Smooth muscle cell (in vitro differentiated cells): ENCODE results near the gene SH3TC1. TPM values are rescaled to one million over a fixed set of nuclear protein-coding genes. Genes with fewer than 3 reads are reported as not detected.

Source experiments
- DNase-seq: peaks from one replicate; lab custom pipeline; 2025; ENCODE audit not compliant: unreplicated experiment; lab: John Stamatoyannopoulos, UW
- H2AFZ ChIP-seq: fragments of 200-600 bp; sonication (generic); 2 replicates; pipeline ENCODE4 v1.6.0; 2016; ENCODE audit warnings: antibody characterized with exemption, low read depth, mild to moderate bottlenecking
- H3F3A ChIP-seq: fragments of 200-600 bp; sonication (generic); 2 replicates; pipeline ENCODE4 v1.6.0; 2017; ENCODE audit warnings: antibody characterized with exemption, low read depth
- H3K27ac ChIP-seq: fragments of 200-600 bp; sonication (generic); 2 replicates; pipeline ENCODE4 v1.5.1; 2016; ENCODE audit warnings: low read depth, mild to moderate bottlenecking
- H3K27me3 ChIP-seq: fragments of 200-600 bp; sonication (generic); 2 replicates; pipeline ENCODE4 v1.6.1; 2016; ENCODE audit warnings: low read depth, mild to moderate bottlenecking
- H3K36me3 ChIP-seq: fragments of 200-600 bp; sonication (generic); 2 replicates; pipeline ENCODE4 v1.5.1; 2016; ENCODE audit warnings: low read depth
- H3K4me1 ChIP-seq: fragments of 200-600 bp; sonication (generic); 2 replicates; pipeline ENCODE4 v1.5.1; 2016; ENCODE audit warnings: low read depth
- H3K4me2 ChIP-seq: fragments of 200-600 bp; sonication (generic); 2 replicates; pipeline ENCODE4 v1.6.0; 2016; ENCODE audit warnings: mild to moderate bottlenecking
- H3K4me3 ChIP-seq: fragments of 200-600 bp; sonication (generic); 2 replicates; pipeline ENCODE4 v1.5.1; 2016; ENCODE audit warnings: mild to moderate bottlenecking
- H3K79me2 ChIP-seq: fragments of 200-600 bp; sonication (generic); 2 replicates; pipeline ENCODE4 v1.6.0; 2016; ENCODE audit warnings: low read depth, mild to moderate bottlenecking
- H3K9ac ChIP-seq: fragments of 200-600 bp; sonication (generic); 2 replicates; pipeline ENCODE4 v1.6.0; 2016; ENCODE audit warnings: low read depth
- H3K9me3 ChIP-seq: fragments of 200-600 bp; sonication (generic); replicated peaks from 2 replicates; pipeline ENCODE4 v1.5.1; 2016; ENCODE audit warnings: low read depth
- H4K20me1 ChIP-seq: fragments of 200-600 bp; sonication (generic); 2 replicates; pipeline ENCODE4 v1.6.0; 2016; ENCODE audit warnings: low read depth
- WGBS: methylation state at CpG from one replicate; pipeline ENCODE4 v1.1.7; 2016; ENCODE audit warnings: low lambda C conversion rate; 5-methylcytosine and 5-hydroxymethylcytosine counted together
- polyA plus RNA-seq: library from polyadenylated mRNA; unstranded; fragments of >200 nt; fragmentation: Nextera tagmentation; extraction: Ambion mirVana; gene quantifications from 2 replicates; pipeline ENCODE4 v1.2.1, GENCODE V29; 2016
- total RNA-seq: library from RNA; depleted of rRNA; stranded (reverse); fragments of >200 nt; gene quantifications from 2 replicates; pipeline ENCODE4 v1.2.3, GENCODE V29; 2014
- TF ChIP-seq, protein P1 (sequence below): fragments of 200-600 bp; sonication (generic); IDR thresholded peaks from 2 replicates; pipeline ENCODE4 v1.5.1; 2017; ENCODE audit warnings: borderline replicate concordance, mild to moderate bottlenecking, antibody characterized with exemption; ENCODE audit not compliant: insufficient read depth, poor library complexity, severe bottlenecking

The SH3TC1 gene
- total and polyA plus RNA-seq, 2 experiments from 2014 or later, result 7.8 to 17.7 TPM

DNA sequence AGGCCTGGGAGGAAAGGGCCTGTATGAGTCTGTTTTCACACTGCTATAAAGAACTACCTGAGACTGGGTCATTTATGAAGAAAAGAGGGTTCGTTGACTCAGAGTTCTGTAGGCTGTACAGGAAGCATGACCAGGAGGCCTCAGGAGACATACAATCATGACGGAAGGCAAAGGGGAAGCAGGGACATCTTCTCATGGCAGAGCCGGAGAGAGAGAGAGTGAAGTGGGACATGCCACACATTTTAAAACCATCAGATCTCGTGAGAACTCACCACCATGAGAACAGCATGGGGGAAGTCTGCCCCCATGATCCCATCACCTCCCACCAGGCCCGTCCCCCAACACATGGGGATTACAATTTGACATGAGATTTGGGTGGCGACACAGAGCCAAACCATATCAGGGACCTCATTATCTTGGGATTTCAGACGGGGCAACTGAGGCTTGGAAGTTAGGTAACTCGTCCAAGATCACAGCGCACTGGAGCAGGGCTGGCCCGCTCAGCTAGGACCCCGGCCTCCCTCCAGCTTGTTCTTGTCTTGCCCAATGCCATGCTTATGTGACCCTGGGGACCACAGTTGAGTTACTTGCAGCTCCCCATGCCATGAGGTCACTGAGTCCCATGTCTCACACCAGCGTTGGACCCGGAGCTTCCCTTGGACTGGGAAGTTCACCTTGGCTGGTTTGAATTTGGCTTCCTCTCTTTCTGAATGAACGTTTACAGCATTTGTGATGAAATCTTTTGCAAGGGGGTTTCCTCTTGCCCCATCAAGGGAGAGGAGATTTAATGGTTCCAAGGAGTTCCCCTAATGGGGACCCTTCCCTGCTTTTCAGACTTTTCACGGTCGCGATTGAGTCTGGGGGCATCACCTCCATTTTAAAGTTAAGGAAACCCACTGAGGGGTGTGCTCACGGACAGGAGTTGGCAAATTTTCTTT, 88.5 kb downstream of the SH3TC1 start:
- Histone ChIP-seq H3K27me3 (no peaks in the 10 kb centered on the region), H3K4me3 (no peak overlapping the region), H3K4me1 (no peaks in the 10 kb centered on the region), H3K9me3 (no peaks in the 10 kb centered on the region), H3K4me2 (no peak overlapping the region), H2AFZ (no peak overlapping the region), H3K36me3 (no peaks in the 10 kb centered on the region), H3F3A (no peaks in the 10 kb centered on the region), H4K20me1 (peaks cover 1% of the 10 kb centered on the region), H3K79me2 (no peaks in the 10 kb centered on the region), H3K9ac (no peak overlapping the region), H3K27ac (no peak overlapping the region)
- TF ChIP-seq, protein P1, sequence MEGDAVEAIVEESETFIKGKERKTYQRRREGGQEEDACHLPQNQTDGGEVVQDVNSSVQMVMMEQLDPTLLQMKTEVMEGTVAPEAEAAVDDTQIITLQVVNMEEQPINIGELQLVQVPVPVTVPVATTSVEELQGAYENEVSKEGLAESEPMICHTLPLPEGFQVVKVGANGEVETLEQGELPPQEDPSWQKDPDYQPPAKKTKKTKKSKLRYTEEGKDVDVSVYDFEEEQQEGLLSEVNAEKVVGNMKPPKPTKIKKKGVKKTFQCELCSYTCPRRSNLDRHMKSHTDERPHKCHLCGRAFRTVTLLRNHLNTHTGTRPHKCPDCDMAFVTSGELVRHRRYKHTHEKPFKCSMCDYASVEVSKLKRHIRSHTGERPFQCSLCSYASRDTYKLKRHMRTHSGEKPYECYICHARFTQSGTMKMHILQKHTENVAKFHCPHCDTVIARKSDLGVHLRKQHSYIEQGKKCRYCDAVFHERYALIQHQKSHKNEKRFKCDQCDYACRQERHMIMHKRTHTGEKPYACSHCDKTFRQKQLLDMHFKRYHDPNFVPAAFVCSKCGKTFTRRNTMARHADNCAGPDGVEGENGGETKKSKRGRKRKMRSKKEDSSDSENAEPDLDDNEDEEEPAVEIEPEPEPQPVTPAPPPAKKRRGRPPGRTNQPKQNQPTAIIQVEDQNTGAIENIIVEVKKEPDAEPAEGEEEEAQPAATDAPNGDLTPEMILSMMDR, result no peak
- WGBS, result 95% methylated on average over 18 of the region's 18 CpGs
- no peak for DNase-seq

DNA sequence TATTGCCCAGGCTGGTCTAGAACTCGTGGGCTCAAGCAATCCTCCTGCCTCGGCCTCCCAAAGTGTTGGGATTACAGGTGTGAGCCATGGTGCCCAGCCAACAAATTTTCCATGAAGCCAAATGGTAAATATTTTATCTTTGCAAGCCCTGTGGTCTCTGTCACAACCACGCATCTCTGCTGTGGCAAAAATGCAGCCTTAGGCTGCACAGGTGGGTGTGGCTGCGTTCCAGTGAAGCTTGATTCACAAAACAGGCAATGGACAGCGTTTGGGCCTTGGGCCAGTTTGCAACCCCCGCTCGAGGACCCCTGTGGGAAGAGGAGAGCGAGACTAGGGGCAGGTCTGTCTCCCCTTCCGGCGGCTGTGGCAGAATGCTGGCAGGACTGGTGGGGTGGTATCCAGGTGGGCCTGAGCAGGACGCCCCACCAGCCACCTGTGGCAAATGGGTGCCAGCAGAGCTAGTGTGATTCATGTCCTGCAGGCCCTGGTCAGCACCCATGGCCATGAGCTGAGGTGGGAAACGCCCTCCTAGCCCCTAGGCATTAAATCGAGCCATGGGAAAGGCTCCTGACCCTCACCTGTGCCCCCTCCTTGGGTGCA, 90.2 kb downstream of the SH3TC1 start:
- no peak overlapping the region for H3K27ac ChIP-seq
- no peaks in the 10 kb centered on the region for H3K79me2 ChIP-seq
- 92% methylated on average over 12 of the region's 13 CpGs for WGBS
- TF ChIP-seq, protein P1, result no peak
- no peak overlapping the region for H3K4me3 ChIP-seq
- no peaks in the 10 kb centered on the region for H3F3A ChIP-seq
- H2AFZ ChIP-seq, result no peak overlapping the region
- DNase-seq, result no peak
- H3K4me2 ChIP-seq, result no peak overlapping the region
- H4K20me1 ChIP-seq, result no peaks in the 10 kb centered on the region
- no peaks in the 10 kb centered on the region for H3K4me1 ChIP-seq
- no peaks in the 10 kb centered on the region for H3K27me3 ChIP-seq
- H3K9ac ChIP-seq, result no peak overlapping the region
- no peaks in the 10 kb centered on the region for H3K9me3 ChIP-seq
- H3K36me3 ChIP-seq, result no peaks in the 10 kb centered on the region

DNA sequence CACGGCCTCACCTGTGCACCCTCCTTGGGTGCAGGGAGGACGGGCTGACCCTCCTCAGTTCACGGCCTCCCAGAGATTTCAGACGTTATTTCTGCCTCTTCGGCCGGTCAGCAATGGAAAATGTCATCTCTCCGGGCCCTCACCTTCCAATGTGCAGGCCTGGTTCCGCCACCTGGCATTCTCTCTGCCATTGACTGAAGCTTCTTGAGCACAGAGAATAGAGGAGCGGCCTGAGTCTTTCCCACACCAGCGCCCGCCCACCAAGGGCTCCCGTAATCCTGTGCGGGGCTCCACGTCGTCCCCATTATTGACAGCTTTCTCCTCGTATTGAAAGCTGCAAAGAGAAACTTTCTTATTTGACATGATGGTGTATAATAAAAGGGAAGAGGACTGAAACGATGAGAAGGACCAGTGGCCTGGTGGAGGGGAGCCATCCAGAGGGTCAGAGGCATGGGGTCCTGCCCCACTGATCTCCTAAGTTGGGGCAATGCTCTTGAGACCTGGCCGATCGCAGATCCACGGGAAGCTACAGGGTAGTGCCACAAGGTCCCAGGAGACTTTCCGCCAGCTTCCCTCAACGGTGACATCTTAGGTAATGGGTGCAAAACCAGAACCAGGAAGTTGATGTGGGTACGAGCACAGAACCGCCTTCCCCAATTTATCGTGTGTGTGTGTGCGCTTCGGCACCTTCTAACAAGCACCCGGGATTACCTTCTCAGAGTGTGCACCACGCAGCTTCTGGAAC, 91.0 kb downstream of the SH3TC1 start:
- Histone ChIP-seq H2AFZ (no peak overlapping the region), H3K79me2 (no peaks in the 10 kb centered on the region), H3K27me3 (no peaks in the 10 kb centered on the region), H3K9ac (no peak overlapping the region), H3K4me2 (no peak overlapping the region), H3K9me3 (no peaks in the 10 kb centered on the region), H3K4me1 (no peaks in the 10 kb centered on the region), H3K4me3 (no peak overlapping the region), H3K27ac (no peak overlapping the region), H3K36me3 (no peaks in the 10 kb centered on the region), H3F3A (no peaks in the 10 kb centered on the region), H4K20me1 (no peaks in the 10 kb centered on the region)
- no peak for DNase-seq
- TF ChIP-seq, protein P1, result no peak
- 93% methylated on average over 29 of the region's 29 CpGs for WGBS
